GM12878 (cell line): ENCODE results near the gene BCAN. TPM values are rescaled to one million over a fixed set of nuclear protein-coding genes. Genes with fewer than 3 reads are reported as not detected.

Experiments
- ATF7 ChIP-seq: fragments of 450-650 bp; IDR thresholded peaks from 2 replicates; pipeline ENCODE4 v1.6.1; 2016; ENCODE audit warnings: low read depth, mild to moderate bottlenecking
- DPF2 ChIP-seq: fragments of 450-650 bp; IDR thresholded peaks from 2 replicates; pipeline ENCODE4 v1.6.1; 2017; ENCODE audit warnings: mild to moderate bottlenecking
- EED ChIP-seq: sonication (generic); IDR thresholded peaks from 2 replicates; pipeline ENCODE4 v1.6.1; 2016; ENCODE audit warnings: antibody characterized with exemption, low read depth
- ESRRA ChIP-seq: IDR thresholded peaks from 2 replicates; pipeline ENCODE4 v1.6.1; 2012; ENCODE audit warnings: mild to moderate bottlenecking, low read length, improper control_type of control experiment
- ETV6 ChIP-seq, 2 experiments: fragments of 450-650 bp in 1 of 2; IDR thresholded peaks in 1 of 2; conservative IDR thresholded peaks in 1 of 2; 2 replicates each; pipeline ENCODE4 v1.6.1; 2014; ENCODE audit warnings: antibody characterized with exemption in 1 of 2, borderline replicate concordance in 1 of 2, low read depth in 1 of 2, mild to moderate bottlenecking in 1 of 2, moderate library complexity in 1 of 2
- GABPA ChIP-seq: IDR thresholded peaks from 2 replicates; pipeline ENCODE4 v1.6.1; 2014; ENCODE audit warnings: antibody characterized with exemption, low read depth, mild to moderate bottlenecking, inconsistent platforms
- HDAC2 ChIP-seq: fragments of 200-600 bp; sonication (generic); IDR thresholded peaks from 2 replicates; pipeline ENCODE4 v1.6.1; 2017
- IKZF2 ChIP-seq, 2 experiments: fragments of 450-650 bp; IDR thresholded peaks; 2 replicates each; pipeline ENCODE4 v1.6.1; 2017; ENCODE audit warnings: mild to moderate bottlenecking in 2 of 2, moderate library complexity in 2 of 2
- IRF4 ChIP-seq: IDR thresholded peaks from 2 replicates; pipeline ENCODE4 v1.6.1; 2011; ENCODE audit warnings: low read depth, low read length
- JUND ChIP-seq: IDR thresholded peaks from 2 replicates; pipeline ENCODE4 v1.6.1; 2012; ENCODE audit warnings: low read depth, mild to moderate bottlenecking, low read length, improper control_type of control experiment, moderate library complexity
- MTA2 ChIP-seq: fragments of 450-650 bp; IDR thresholded peaks from 2 replicates; pipeline ENCODE4 v1.6.1; 2016; ENCODE audit warnings: low read depth, mild to moderate bottlenecking, moderate library complexity
- RUNX3 ChIP-seq: IDR thresholded peaks from 2 replicates; pipeline ENCODE4 v1.6.1; 2012; ENCODE audit warnings: low read length, inconsistent platforms
- SMARCA5 ChIP-seq: fragments of 450-650 bp; IDR thresholded peaks from 2 replicates; pipeline ENCODE4 v1.6.1; 2017; ENCODE audit warnings: mild to moderate bottlenecking
- SMC3 ChIP-seq: IDR thresholded peaks from 2 replicates; pipeline ENCODE4 v1.6.1; 2011; ENCODE audit warnings: low read length, improper control_type of control experiment, borderline replicate concordance
- ZNF217 ChIP-seq: fragments of 450-650 bp; IDR thresholded peaks from 2 replicates; pipeline ENCODE4 v1.6.1; 2017; ENCODE audit warnings: antibody characterized with exemption, mild to moderate bottlenecking
- polyA plus RNA-seq, 11 experiments: library from polyadenylated mRNA; depleted of rRNA in 4 of 11; unstranded in 6 of 11; stranded (reverse) in 5 of 11; fragments of >200 nt; fragmentation: Nextera tagmentation in 4 of 11; fragmentation: Illumina TruSeq in 1 of 11; extraction: Ambion mirVana in 4 of 11; extraction: Trizol in 1 of 11; gene quantifications; 1 replicate in 1 of 11; 2 replicates in 10 of 11; pipeline versions ENCODE4 v1.2.1 to v1.2.3, GENCODE V29; 2011 to 2016; ENCODE audit warnings: inconsistent platforms in 2 of 11, missing spikeins in 2 of 11, low read depth in 1 of 11
- total RNA-seq, 4 experiments: library from RNA; depleted of rRNA in 3 of 4; stranded (reverse); fragments of >200 nt in 3 of 4; fragmentation: Illumina TruSeq in 1 of 4; extraction: Trizol in 1 of 4; gene quantifications; 2 replicates each; pipeline versions ENCODE4 v1.2.1 to v1.2.3, GENCODE V29; 2013 to 2021
- TF ChIP-seq, protein P1 (sequence below): fragments of 450-650 bp; IDR thresholded peaks from 2 replicates; pipeline ENCODE4 v1.6.1; 2017; ENCODE audit warnings: low read depth, mild to moderate bottlenecking, moderate library complexity

BCAN gene
- total and polyA plus RNA-seq, 10 of the 15 experiments (the other 5 are each of a cell fraction or from before 2014, with no cell fraction given): 0.05 to 1.3 (median 0.18) TPM; not detected in 1

DNA sequence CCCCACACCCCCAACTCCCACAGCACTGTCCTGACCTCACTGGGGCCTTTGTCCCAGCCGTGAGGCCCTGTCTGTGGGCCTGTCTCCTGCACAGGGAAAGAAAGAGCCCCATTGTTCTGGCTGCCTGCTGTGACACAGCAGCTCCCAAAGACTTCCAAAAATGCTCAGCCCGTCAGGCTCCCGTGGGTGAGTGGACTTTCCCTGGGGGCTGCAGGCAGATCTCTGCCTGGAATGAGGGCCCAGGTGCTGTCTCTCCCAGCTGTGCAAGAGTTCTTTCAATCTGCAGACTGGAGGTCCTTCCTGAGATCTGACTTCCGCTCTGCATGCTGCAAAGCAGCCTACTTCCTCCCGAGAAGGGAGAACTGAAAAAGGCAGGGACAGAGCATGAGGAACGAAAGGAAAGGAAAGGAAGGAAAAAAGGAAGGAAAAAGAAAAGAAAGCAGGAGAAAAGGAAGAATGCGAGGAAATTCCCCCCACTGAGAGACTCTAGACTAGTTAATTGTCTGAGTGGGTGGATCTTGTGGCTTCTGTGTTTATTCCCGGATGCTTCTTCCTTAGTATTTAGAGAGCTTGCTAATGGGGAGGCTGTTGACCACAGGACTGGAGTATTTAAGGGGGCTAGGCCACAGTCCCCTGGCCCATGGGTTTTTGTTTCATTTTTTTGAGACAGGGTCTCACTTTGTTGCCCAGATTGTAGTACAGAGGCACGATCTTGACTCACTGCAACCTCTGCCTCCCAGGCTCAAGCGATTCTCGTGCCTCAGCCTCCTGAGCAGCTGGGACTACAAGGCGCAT, 20.3 kb downstream of the BCAN start (continued):
- TF ChIP-seq, protein P1, sequence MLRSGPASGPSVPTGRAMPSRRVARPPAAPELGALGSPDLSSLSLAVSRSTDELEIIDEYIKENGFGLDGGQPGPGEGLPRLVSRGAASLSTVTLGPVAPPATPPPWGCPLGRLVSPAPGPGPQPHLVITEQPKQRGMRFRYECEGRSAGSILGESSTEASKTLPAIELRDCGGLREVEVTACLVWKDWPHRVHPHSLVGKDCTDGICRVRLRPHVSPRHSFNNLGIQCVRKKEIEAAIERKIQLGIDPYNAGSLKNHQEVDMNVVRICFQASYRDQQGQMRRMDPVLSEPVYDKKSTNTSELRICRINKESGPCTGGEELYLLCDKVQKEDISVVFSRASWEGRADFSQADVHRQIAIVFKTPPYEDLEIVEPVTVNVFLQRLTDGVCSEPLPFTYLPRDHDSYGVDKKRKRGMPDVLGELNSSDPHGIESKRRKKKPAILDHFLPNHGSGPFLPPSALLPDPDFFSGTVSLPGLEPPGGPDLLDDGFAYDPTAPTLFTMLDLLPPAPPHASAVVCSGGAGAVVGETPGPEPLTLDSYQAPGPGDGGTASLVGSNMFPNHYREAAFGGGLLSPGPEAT: no peak
- TF ChIP-seq SMARCA5 (0 out of 2 replicates have a peak, but pooled peaks have one; percentile 26), SMC3 (no peak), HDAC2 (no peak), IRF4 (no peak), MTA2 (0 out of 2 replicates have a peak, but pooled peaks have one; percentile 22), IKZF2 (IDR thresholded peaks at IDR 0.05) (peak in 1 of 2 experiments; percentile 60; a peak in 1 of 4 replicates), ZNF217 (0 out of 2 replicates have a peak, but pooled peaks have one; percentile 53), GABPA (no peak), EED (peak; percentile 88), RUNX3 (no peak), ETV6 (conservative IDR thresholded peaks at IDR 0.05 in 1 of 2, IDR thresholded peaks at IDR 0.05 in 1 of 2; ENCODE audit: borderline replicate concordance in 1 of 2, low read depth in 1 of 2) (peak in 1 of 2 experiments; percentile 77; a peak in 2 of 4 replicates), ESRRA (no peak), JUND (no peak), ATF7 (no peak), DPF2 (peak; percentile 7; the same call in 1 of the 2 replicates)
- TF ChIP-seq, all 136 proteins: peak for 9
